Fibroblast of the conjunctiva (primary cell): Measurements from ENCODE around the gene TEKT1.

Experiments
- DNase-seq: peaks from one replicate; pipeline ENCODE4 v3.0.0-alpha.2; 2010; ENCODE audit warnings: low read depth

The TEKT1 gene

DNA sequence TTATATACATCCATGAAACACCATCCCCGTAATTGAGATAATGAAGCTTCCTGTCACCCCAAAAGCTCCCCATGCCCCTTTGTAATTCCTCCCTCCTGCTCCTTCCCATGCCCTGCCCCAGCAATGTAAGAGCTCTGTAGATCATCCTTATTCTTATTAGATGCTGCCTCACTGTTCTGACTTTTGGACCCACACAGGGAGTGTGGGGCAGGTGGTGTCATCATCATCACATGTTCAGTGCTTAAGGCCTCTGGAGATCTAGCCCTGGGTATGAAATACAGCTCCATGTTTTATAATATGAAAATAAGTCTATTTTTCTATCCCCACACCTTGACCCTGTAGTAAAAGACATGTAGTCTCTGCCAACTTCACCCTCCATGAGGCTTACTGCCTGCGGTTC is 73.8 kb downstream of the TEKT1 start:
- DNase-seq = no peak

DNA sequence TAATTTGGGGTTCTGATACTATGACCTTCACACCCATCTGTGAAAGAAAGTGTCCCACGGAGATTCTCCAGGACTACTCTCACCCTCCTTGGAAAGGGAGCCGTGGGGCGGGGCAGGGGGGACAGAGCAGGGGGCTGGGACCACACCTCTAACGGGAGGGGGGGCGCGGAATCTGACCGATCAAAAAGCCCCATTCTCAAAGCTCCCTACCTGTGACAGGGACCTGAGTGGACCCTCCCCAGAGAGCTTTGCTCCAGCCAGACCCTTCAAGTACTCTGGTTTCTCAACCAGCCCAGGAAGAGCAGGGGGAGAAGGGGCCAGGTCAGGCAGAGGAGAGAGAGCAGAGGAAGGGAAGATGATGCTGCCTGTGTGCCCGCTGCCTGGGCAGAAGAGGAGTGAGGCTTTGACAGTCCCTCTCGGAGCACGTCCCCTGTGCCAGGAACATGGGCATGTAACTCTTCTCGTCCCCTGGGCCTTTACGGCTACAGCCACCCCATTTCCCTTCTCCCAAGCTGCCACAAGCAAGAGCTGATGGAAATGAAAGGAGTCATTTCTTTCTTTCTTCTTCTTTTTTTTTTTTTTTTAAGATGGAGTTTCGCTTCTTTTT is 75.0 kb downstream of the TEKT1 start:
- no peak for DNase-seq

DNA sequence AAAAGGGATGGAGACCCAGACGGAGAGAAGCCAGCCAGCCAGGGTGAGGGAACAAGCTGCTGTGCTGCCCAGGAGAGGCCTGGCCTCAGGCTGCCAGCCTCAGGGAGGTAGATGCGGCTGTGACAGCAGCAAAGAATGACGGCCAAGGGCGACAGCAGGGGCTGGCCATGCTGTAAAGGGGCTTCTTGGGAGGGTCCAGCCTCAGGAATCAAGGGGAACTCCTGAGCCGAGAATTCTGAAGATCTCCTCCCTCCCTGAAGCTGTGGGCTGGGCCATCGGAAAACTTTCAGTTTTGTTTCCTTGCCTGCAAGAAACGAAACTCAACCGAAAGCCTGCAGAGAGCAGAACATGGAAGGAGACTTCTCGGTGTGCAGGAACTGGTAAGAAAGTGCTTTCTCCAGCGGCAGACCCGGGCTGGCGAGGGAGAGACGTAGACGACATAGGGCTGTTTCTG is 75.8 kb downstream of the TEKT1 start, which contains the start of gene XAF1:
Gene XAF1 (plus strand): TSS at position 316 of the 454 bp plus-strand sequence. CDS start 33 bp downstream, at position 349.
- DNase-seq = peak; percentile 28

DNA sequence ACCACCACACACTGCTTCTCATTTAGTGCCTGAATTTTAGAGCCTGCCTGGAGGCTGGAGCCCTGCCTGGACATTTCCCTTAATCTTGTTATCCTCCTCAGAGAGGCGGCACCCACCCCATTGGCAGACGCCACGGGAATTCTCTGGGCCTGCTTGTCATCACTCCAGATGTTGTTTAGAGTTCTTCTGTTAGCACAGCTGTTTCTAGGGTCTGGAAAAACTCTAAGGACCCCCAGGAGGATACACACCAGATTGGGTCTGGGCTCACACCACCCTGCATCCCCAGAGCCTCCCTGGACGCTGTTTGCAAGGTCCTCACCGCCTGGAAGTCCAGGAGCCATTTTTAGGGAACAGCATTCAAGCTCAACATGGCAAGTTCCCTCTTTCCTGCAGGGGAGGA is 76.2 kb downstream of the TEKT1 start:
- peak; percentile 35 for DNase-seq

DNA sequence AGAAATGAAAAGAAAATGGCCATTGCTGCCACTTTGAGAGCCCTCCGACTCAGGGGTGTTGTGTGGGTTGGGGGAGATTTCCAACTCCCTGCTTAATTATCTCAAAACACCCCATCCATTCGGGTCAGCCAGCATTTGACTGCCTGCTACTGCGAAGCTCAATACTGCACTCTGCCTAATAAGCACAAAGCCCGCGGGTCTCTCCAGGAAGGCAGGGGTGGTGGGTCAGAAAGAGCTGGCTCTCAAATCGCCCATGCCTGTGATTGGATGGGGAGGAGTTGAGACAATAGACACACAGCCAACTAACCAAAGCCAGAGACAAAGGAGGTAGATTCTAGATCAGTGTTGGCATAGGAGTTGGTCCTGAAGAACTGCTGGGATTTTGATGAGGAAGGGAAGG is 78.0 kb downstream of the TEKT1 start:
- DNase-seq = no peak

DNA sequence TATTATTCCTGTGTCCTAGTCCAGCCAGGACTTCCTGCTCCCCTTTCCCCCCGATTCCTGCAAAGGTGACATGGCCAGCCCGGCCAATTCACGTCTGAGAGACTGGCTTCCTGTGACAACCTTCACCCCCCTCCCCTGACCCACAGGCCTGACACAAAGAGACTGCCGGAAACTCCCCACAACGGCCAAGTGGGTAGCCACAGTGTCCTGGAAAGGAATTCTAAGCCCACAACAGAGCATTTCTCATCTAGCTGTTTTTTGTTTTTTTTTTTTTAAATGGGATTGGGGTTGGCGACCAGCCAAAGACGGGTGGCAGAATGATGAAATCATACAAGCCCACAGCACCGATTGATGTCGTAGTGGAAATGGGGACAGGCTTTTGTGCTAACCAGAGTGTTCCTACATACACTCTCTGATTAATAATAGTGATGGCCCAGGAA is 78.5 kb downstream of the TEKT1 start:
- peak; percentile 61 for DNase-seq

DNA sequence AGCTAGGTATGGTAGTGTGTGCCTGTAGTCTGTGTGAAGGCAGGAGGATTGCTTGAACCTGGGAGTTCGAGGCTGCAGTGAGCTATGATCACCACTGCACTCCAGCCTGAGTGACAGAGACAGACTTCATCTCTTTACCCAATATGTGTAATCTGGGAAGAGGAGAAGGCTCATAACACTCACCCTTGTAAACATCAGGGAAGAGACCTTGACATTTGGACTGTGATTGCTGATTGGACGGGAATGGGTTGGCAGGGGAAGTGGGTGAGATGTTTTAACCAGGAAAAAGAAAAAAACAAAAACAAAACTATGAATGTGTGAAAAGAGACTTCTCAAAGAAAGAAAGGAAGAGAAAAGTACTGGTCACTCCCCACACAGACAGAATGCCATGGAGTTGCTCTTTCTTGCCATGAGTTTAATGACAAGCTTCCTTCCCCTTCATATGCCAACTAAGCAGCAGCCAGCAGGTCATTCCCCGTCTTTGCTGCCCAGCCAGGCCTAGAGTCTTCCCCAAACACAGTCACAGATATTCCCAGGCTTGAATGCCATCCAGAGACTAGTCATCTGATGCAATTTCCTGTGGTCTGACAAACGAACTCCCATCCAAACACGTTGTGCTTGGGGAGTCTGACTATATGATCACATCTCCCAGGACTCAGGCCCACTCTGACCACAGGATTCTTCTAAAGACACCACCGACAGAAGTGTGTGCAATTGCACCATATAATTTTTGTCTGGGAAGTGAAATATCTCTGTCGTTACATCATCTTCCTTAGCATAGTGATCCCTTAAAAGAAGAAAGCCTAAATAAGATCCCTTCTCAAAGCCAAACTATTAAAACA is 79.2 kb downstream of the TEKT1 start:
- DNase-seq = peak; percentile 96

DNA sequence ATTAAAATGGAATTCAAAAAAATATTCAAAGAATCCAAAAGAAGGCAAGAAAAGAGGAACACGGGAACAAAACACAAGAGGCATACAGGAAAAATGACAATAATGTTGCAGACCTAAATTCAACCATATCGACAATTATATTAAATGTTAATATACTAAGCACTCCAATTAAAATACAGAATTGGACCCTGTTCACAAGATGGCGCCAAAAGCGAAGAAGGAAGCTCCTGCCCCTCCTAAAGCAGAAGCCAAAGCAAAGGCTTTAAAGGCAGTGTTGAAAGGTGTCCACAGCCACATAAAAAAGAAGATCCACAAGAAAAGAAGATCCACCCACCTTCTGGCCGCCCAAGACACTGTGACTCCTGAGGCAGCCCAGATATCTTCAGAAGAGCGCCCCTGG is 82.0 kb downstream of the TEKT1 start:
- no peak for DNase-seq

DNA sequence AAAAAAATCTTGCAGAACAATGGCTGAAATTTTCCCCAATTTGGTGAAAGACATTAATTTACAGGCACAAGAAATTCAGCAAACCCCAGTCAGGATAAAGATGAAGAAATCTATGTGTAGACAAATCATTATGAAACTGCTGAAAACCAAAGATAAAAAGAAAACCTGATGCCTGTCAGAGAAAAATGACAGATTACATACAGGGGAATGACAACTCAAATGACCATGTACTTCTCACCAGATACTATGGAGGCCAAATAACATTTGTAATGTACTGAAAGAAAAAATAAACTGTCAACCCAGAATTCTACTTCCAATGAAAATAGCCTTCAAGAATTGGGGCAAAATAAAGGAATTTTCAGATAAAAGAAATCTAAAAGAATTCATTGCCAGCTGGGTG is 82.9 kb downstream of the TEKT1 start:
- DNase-seq = no peak
